PFSK-1 (cell line): ENCODE data around the gene ELANE.

Experiments
- FOXP2 ChIP-seq: optimal IDR thresholded peaks from 2 replicates; pipeline ENCODE3; 2011; ENCODE audit warnings: borderline replicate concordance, control low read depth, inconsistent platforms; ENCODE audit not compliant: insufficient read depth; ENCODE audit errors: extremely low read length, extremely low read depth
- POLR2AphosphoS5 ChIP-seq: IDR thresholded peaks from 2 replicates; pipeline ENCODE4 v1.6.1; 2012; ENCODE audit warnings: low read depth, mild to moderate bottlenecking, control low read depth, low read length, moderate library complexity
- REST ChIP-seq, 2 experiments: IDR thresholded peaks; 2 replicates each; pipeline versions ENCODE4 v1.6.1 to v1.8.0; 2011 to 2012; ENCODE audit warnings: low read depth in 2 of 2, low read length in 2 of 2, control low read depth in 1 of 2, inconsistent platforms in 1 of 2, mild to moderate bottlenecking in 1 of 2, moderate library complexity in 1 of 2; ENCODE audit not compliant: insufficient read depth in 1 of 2
- SIN3A ChIP-seq: IDR thresholded peaks from 2 replicates; pipeline ENCODE4 v1.6.1; 2012; ENCODE audit warnings: mild to moderate bottlenecking, low read length, moderate library complexity, borderline replicate concordance; ENCODE audit not compliant: insufficient read depth
- TAF1 ChIP-seq: IDR thresholded peaks from 2 replicates; pipeline ENCODE4 v1.6.1; 2012; ENCODE audit warnings: low read length, control low read depth, borderline replicate concordance; ENCODE audit not compliant: insufficient read depth

The ELANE gene

GRCh38 chr19:816500-816857 lies 35.6 kb upstream of the ELANE start:
- TF ChIP-seq POLR2AphosphoS5: no peak
- TF ChIP-seq SIN3A: no peak
- no peak for TF ChIP-seq TAF1
- no peak for TF ChIP-seq FOXP2
- no peak for TF ChIP-seq REST (IDR thresholded peaks at IDR 0.05; ENCODE audit: insufficient read depth in 1 of 2, low read depth in 2 of 2, low read length in 2 of 2)

- no peak for TF ChIP-seq TAF1
Measured at GRCh38 chr19:821231-821824, 30.8 kb upstream of the ELANE start.

GRCh38 chr19:821825-822503 lies 30.1 kb upstream of the ELANE start, which contains the start of gene PLPPR3:
Gene PLPPR3 (minus strand): TSS chr19:821955. CDS start chr19:821559, 396 bp downstream.
- TF ChIP-seq SIN3A (no peak), POLR2AphosphoS5 (no peak), REST (IDR thresholded peaks at IDR 0.05; ENCODE audit: insufficient read depth in 1 of 2, low read depth in 2 of 2, low read length in 2 of 2) (no peak), FOXP2 (no peak), TAF1 (no peak)

- TF ChIP-seq POLR2AphosphoS5: no peak
- TF ChIP-seq SIN3A: no peak
- no peak for TF ChIP-seq FOXP2
Measured at GRCh38 chr19:823565-824121, 28.5 kb upstream of the ELANE start.

GRCh38 chr19:824885-825284 lies 27.2 kb upstream of the ELANE start:
- no peak for TF ChIP-seq TAF1
- no peak for TF ChIP-seq SIN3A
- TF ChIP-seq POLR2AphosphoS5: no peak
- TF ChIP-seq FOXP2: no peak
- no peak for TF ChIP-seq REST (IDR thresholded peaks at IDR 0.05; ENCODE audit: insufficient read depth in 1 of 2, low read depth in 2 of 2, low read length in 2 of 2)

- TF ChIP-seq FOXP2 (no peak), POLR2AphosphoS5 (no peak), TAF1 (no peak), SIN3A (no peak), REST (IDR thresholded peaks at IDR 0.05; ENCODE audit: insufficient read depth in 1 of 2, low read depth in 2 of 2, low read length in 2 of 2) (no peak)
Measured at GRCh38 chr19:825897-826644, 26.0 kb upstream of the ELANE start.
